Measurements from ENCODE around the gene EHMT1.

DNA sequence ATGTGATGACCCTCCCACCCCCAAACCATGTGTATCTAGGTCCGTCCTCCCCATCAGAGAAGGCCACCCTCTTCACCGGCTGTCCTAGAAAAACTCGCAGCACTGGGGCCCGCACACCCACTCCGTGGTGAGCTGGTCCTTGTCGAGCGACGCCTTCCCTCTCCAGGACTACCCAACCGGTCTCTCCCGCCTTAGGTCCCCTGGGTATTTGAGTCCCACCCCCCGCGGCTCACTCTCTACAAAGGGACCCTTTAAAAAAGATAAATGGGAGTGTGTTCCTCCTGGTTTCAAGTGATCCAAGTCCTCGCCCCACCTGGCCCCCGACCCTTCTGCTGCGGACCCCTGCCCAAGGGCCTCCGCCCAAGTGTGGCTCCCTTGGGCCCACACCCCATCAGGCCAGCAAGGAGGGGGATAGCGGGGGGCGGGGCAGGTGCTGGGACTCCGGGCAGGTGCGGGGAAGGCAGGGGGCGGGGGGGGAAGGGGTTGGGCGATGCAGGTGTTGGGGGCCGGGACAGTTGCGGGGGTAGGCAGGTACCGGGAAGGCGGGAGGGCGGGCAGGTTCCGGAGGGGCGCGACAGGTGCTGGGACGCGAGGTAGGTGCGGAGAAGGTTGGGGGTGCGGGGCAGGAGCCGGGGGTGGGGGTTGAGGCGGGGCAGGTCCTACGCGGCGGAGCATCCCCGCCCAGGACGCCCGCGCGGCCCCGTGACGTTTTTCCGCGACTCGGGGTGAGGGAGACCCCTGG lies 14.3 kb upstream of the EHMT1 start:
- TF ChIP-seq, protein P1, sequence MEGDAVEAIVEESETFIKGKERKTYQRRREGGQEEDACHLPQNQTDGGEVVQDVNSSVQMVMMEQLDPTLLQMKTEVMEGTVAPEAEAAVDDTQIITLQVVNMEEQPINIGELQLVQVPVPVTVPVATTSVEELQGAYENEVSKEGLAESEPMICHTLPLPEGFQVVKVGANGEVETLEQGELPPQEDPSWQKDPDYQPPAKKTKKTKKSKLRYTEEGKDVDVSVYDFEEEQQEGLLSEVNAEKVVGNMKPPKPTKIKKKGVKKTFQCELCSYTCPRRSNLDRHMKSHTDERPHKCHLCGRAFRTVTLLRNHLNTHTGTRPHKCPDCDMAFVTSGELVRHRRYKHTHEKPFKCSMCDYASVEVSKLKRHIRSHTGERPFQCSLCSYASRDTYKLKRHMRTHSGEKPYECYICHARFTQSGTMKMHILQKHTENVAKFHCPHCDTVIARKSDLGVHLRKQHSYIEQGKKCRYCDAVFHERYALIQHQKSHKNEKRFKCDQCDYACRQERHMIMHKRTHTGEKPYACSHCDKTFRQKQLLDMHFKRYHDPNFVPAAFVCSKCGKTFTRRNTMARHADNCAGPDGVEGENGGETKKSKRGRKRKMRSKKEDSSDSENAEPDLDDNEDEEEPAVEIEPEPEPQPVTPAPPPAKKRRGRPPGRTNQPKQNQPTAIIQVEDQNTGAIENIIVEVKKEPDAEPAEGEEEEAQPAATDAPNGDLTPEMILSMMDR (IDR thresholded peaks at IDR 0.05; ENCODE audit: insufficient read depth, low read length, poor library complexity, severe bottlenecking), result no peak
- no peak for TF ChIP-seq EZH2phosphoT487 (conservative IDR thresholded peaks at IDR 0.05; ENCODE audit: low read length)

Measured in SU-DHL-6 (cell line).